AG10803 (cell line): ENCODE results near the gene VPS39.

Experiments used
- DNase-seq: peaks from one replicate; pipeline ENCODE4 v3.0.0; 2010; ENCODE audit warnings: low read depth
- H3K4me3 ChIP-seq: 2 replicates; pipeline ENCODE4 v1.5.1; 2011; ENCODE audit warnings: mild to moderate bottlenecking, low read length, control low read depth
- TF ChIP-seq, protein P1 (sequence below): conservative IDR thresholded peaks from 2 replicates; pipeline ENCODE4 v1.5.1; 2011; ENCODE audit warnings: mild to moderate bottlenecking, low read length, control low read depth, inconsistent platforms

Gene VPS39

DNA sequence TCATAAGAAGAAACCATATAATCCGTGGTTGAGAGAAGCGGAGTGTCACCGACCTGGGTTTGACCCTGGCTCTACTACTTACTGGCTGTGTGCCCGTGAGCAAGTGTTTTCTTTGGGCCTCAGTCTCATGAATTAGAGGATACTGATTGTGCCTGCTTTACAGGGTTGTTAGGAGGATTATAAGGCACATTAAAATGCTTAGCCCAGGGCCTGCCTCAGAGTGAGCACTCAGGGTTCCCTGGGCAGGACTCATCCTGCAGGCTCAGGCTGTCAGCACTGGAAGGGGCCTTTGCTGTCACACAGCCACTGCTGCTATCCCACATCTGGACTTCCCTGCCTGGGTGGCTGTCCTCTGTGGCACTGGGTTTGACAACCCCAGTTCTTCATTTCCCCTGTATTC lies 56.4 kb downstream of the VPS39 start:
- TF ChIP-seq, protein P1, sequence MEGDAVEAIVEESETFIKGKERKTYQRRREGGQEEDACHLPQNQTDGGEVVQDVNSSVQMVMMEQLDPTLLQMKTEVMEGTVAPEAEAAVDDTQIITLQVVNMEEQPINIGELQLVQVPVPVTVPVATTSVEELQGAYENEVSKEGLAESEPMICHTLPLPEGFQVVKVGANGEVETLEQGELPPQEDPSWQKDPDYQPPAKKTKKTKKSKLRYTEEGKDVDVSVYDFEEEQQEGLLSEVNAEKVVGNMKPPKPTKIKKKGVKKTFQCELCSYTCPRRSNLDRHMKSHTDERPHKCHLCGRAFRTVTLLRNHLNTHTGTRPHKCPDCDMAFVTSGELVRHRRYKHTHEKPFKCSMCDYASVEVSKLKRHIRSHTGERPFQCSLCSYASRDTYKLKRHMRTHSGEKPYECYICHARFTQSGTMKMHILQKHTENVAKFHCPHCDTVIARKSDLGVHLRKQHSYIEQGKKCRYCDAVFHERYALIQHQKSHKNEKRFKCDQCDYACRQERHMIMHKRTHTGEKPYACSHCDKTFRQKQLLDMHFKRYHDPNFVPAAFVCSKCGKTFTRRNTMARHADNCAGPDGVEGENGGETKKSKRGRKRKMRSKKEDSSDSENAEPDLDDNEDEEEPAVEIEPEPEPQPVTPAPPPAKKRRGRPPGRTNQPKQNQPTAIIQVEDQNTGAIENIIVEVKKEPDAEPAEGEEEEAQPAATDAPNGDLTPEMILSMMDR, result no peak
- no peak for DNase-seq
- no peak overlapping the region for H3K4me3 ChIP-seq

DNA sequence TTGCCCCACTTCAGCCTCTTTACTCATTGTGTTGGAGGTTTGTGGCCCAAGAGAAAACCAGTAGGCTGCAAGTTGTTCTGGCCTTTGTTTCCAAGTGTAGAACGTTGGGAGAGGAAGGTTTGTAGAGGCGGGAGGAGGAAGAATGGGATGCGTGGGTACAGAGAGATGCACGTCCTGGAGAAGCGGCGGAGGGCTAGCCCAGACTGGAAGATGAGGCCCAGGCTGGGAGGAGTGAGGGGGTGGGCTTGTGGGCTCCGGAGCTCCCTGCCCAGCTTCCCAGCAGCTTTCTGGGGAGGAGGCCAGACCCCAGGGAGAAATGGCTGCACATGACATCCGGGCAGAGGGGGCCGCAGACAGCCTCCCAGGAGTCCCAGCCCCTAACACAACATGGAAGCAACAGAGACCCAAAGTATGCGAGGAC lies 57.0 kb downstream of the VPS39 start:
- H3K4me3 ChIP-seq, result no peak overlapping the region
- TF ChIP-seq, protein P1, result no peak
- no peak for DNase-seq

DNA sequence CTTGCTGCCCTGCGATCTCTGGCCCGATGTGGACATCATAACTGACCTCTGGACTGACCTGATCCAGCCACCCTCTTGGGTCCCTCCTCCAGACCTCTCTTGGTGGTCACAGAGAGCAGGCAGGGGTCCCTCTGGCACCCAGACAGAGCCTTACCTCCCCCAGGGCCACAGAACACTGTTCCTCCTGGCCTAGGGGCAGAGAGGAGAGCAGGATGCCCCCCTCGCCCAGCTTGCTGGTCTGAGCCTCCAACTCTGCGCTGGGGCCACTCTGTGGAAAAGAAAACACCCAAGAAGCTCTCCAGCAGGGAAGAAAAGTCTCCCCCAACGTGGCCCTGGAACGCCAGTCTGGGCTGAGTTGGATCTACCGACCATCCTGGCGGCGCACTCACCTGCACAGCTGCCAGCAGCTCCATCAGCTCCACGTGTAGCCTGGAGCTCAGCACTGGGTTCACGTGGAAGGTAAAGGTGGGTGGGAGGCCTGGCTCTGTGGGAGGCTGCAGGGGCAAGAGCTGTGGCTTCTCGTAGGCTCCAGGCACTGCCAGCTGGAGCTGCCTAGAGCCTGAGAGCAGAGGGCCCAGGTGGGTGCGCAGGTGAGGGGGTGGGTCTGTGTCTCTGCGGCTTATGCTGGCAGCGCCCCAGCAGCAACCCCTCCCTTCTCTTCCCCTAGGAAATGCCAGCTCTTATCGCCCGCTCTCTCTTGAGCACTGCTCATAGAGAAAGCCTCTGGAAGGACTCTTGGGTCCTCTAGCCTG lies 57.7 kb downstream of the VPS39 start:
- TF ChIP-seq, protein P1, result no peak
- no peak overlapping the region for H3K4me3 ChIP-seq
- DNase-seq, result no peak

DNA sequence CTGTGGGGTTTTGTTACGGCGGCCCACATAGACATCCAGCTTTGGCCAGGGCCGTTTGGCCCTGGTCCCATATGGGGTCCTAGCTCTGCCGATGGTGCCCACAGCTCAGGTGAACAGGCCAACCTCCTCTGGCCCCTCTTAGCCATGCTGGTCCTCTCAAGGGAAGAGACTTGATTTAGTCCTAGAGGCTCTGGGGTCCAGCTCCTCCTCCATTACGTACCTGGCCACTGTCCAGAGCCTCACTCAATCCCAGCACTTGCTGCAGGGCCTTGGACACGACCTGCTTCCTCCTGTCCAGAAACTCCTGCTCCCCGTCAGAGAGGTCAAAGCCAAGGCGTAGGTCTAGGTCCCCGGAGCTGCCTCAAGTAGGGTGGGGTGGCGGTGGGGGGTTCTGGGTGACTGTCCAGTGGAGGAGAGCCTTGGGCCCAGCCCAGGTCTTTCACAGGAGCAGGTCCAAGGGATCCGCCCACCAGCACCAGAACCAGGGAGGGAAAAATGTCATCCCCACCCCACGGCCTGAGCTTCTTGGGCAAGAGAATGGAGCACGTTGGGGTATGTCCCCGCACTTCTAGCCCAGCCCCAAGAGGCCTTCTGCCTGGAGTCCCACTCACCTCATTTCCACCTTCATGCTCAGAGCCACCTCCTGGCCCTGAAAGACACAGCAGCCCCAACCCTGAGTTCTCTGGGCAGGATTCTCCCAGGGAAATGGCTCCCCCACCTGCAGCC lies 58.4 kb downstream of the VPS39 start:
- TF ChIP-seq, protein P1, result no peak
- H3K4me3 ChIP-seq, result no peak overlapping the region
- DNase-seq, result no peak

DNA sequence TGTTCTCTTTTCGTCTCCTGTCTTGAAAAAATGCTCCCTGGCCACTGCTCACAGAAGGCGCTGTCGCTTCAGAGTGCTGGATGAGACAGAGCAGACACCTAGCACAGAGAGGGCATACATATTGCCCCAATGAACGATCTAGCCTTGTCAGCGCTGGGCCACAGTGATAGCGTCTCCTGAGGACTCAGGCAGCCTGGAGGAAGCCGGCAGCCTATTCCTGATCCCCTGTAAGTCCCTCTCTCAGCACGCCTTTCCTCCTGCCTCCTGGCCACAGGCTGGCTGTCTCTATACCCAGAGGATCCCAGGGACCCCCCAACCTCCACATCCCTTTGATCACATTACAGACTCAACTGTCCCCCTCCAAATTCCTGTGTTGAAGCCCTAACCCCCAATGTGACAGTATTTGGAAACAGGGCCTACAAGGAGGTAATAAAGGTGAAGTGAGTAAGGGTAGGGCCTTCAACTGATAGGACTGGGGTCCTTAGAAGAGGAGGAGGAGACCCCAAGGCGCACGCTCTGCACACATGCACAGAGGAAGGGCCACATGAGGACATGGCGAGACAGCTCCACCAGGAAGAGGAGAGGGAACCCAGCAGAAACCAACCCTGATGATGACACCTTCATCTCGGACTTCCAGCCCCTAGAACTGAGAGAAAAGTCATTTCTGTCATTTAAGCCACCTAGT lies 59.2 kb downstream of the VPS39 start:
- TF ChIP-seq, protein P1, result no peak
- no peak overlapping the region for H3K4me3 ChIP-seq
- DNase-seq, result no peak

DNA sequence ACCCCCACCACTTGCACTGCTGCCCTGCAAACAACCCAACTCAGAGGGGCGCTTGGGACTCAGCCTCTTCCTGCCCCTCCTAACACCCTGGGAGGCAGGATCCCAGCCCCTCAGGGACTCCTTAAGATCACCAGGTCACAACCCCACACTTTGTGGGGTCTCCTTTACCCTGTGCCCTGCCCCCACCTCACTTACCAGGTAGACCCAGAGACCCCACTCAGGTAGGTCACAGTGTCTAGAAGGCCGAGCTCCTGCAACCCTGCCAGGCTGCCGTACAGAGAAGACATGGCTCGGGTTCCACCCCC lies 60.7 kb downstream of the VPS39 start:
- no peak overlapping the region for H3K4me3 ChIP-seq
- no peak for DNase-seq
- TF ChIP-seq, protein P1, result no peak
